ENCODE data around the gene TRAPPC6A.

The TRAPPC6A gene

GRCh38 chr19:45186509-45187334, 8.7 kb upstream of the TRAPPC6A start:
- DNase-seq (ENCODE audit: low spot score) = no peak

DNA sequence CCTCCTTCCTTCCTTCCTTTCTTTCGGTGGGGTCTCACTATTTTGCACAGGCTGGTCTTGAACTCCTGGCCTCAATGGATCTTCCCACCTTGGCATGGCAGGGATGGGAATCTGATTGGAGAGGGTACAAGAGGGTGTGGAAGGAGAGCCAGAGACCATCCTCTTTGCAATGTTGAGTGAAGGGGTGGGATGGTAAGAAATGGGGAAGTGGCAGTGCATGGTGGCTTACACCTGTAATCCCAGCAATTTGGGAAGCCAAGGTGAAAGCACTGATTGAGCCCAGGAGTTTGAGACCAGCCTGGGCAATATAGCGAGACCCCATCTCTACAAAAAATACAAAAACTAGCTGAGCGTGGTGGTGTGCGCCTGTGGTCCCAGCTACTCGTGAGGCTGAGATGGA, 6.1 kb upstream of the TRAPPC6A start:
- no peak for DNase-seq (ENCODE audit: low spot score)

- DNase-seq (ENCODE audit: low spot score) = no peak
Observed at GRCh38 chr19:45182758-45183157, 4.7 kb upstream of the TRAPPC6A start.

GRCh38 chr19:45180936-45181335, 2.9 kb upstream of the TRAPPC6A start:
- DNase-seq (ENCODE audit: low spot score) = no peak

GRCh38 chr19:45179892-45180370, 1.9 kb upstream of the TRAPPC6A start:
- no peak for DNase-seq (ENCODE audit: low spot score)

- peak; percentile 29 for DNase-seq (ENCODE audit: low spot score)
Observed at GRCh38 chr19:45179072-45179891, 1.2 kb upstream of the TRAPPC6A start.

GRCh38 chr19:45178262-45179071, 430 bp upstream of the TRAPPC6A start, which contains the start of gene BLOC1S3:
BLOC1S3 (plus strand) TSS chr19:45178784; CDS start chr19:45179297, 513 bp downstream.
- peak; percentile 94 for DNase-seq (ENCODE audit: low spot score)

- DNase-seq (ENCODE audit: low spot score) = no peak
Observed at GRCh38 chr19:45175515-45176345, 2.3 kb downstream of the TRAPPC6A start.

- no peak for DNase-seq (ENCODE audit: low spot score)
Observed at GRCh38 chr19:45173816-45174215, 4.2 kb downstream of the TRAPPC6A start.

DNA sequence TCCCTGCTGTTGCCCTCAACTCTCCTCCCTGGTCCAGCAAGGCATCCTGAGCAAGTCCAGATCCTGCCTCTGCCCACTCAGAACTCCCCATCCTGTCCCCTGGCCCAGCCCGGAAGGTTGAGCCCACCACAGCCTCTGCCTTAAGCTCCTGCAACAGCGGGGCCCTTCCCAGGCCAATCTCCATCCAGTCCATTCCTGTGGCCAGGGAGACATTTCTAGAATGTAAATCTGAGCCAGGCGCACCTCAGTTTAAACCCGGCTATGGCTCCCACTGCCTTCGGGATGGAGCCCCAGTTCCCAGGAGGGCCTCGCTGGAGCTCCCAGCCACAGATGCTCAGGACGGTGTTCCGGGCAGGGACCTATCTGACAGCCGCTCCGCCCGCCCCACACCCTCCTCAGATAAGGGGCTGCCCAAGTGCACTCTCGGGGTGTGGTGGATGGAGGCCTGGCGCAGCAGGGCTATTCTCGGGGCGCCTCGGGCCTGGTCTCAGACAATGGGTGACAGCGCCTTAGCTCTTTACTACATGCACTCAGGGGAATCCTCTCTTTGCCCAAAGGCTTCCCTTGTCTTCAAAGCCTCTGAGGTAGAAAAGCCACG, 5.3 kb downstream of the TRAPPC6A start:
- no peak for DNase-seq (ENCODE audit: low spot score)

DNA sequence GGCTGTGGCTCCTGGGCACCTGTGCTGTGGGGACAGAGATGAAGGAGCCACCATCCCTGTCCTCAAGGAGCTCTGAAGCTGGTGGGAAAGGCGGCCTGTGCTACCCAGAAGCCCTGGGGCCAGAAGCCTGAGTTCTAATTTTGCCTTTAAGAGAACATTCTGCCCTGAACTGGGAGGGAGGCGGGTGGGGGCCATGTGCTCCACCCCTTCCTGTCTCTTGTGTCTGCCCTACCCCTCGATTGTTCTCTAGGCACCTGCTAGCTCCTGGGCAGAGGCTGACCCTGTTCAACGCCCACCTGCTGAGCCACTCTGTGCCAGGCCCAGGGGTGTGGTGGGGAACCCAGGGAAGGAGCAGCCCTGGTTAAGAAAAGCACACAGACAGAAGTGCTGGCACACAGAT, 5.9 kb downstream of the TRAPPC6A start:
- no peak for DNase-seq (ENCODE audit: low spot score)

GRCh38 chr19:45171211-45171623, 6.8 kb downstream of the TRAPPC6A start:
- DNase-seq (ENCODE audit: low spot score) = no peak

DNA sequence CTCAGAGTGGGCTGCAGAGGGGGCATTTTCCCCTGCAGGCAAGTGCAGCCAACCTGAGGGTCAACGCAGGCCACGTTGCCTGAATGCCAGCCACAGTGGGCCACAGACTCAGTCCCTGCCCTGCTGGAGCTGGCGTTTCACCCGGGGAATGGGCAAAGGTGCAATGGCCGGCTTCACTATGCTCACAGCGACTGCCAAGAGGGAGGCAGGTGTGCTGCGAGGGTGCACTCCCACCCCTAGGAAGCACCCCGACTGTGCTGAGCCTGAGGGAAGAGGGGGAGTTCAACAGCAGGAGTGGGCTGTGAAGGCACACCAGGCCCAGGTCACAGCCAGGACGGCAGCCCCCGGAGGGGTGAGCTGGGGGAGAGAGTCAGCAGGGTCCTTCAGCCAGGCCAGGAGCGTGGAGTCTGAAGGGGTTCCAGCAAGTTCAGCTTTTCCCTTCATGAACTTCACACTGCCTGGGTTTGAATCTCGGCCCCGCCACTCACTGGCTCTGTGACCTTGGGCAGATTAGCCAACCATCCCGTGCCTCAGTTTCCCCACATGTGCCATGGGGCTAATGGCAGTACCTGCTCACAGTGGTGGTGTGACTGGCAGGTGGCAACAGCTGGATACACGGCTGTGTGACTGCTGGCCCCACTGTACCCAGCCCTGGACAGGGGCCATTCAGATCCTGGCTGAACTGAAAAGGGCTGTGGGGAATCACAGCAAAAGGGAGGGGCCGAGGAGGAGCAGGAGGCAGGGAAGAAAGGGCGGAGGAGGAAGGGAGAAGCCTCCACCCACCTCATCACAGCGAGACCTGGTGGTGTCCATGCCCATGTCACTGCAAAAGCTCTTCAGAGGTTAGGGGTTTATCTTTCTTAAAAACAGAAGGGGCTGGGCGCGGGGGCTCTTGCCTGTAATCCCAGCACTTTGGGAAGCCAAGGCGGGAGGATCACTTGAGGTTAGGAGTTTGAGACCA, 7.6 kb downstream of the TRAPPC6A start:
- DNase-seq (ENCODE audit: low spot score) = no peak

DNA sequence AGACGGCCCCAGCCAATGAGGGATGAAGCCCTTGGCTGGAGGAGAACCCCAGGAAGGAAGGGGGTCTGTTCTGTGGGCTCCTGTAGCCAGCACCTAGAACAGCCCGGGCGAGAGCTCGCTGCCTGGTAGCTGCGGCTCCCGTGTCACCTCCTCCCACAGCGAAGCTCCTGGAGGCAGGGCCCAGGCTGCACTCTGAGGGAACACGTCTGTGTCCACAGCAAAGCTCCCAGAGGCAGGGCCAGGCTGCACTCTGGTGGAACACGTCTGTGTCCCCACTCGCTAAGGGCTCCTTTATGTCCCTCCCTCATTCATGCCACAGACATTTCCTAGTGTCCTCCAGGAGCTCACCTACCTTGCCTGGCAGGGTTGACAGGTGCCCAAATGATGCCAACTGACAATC, 8.4 kb downstream of the TRAPPC6A start:
- DNase-seq (ENCODE audit: low spot score) = no peak

GRCh38 chr19:45168767-45169351, 9.2 kb downstream of the TRAPPC6A start:
- DNase-seq (ENCODE audit: low spot score) = no peak

DNA sequence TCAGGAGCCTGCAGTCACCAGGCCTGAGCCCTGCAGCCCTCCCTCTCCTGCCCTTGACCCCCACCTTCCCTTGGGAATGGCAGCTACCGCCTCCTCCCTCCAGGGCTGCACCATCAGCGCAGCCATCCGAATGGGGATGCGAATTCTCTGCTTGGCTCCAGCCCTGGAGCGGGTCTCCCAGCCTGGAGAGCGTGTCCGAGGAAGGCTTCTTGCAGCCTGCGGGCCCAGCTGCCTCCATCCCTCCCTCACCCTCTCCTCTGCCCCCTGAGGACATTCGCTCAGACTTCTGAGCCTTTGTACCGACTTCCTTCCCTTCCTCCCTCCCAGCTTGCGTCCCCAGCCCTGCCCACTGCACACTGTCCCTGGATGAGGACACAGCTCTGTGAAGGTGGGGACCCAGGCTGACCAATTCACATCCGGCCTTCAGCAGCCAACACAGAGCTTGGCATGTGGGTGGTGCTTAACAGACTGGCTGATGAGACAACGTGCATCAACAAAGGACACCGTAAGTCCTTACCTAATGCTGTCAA, 11.2 kb downstream of the TRAPPC6A start:
- peak; percentile 35 for DNase-seq (ENCODE audit: low spot score)

GRCh38 chr19:45164577-45165335, 13.3 kb downstream of the TRAPPC6A start:
- peak; percentile 78 for DNase-seq (ENCODE audit: low spot score)
